ENCODE data around the gene CNFN.

CNFN gene, protein sequence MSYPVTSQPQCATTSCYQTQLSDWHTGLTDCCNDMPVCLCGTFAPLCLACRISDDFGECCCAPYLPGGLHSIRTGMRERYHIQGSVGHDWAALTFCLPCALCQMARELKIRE

DNA sequence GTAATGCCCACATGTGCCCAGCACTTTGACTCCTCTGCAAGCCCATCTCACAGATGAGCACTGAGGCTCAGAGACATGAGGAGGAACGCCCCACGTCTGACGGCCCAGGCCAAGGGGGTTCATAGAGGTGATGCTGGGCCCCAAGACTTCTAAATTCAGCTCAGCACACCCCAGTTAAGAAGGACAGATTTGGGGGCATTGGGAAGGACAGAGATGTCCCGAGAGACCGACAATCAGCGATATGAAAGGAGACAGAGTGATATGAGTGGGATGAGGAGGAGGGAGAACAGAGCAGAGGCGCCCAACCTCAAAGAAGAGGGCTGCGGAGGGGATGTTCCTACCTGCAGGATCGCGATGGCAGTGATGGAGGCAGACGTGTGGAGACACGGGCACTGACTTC lies at the start of gene CNFN:
Gene CNFN (minus strand): TSS at position 399 of the 400 bp plus-strand sequence. CDS start 1,260 bp downstream, outside the sequence.
- no peak for DNase-seq

DNA sequence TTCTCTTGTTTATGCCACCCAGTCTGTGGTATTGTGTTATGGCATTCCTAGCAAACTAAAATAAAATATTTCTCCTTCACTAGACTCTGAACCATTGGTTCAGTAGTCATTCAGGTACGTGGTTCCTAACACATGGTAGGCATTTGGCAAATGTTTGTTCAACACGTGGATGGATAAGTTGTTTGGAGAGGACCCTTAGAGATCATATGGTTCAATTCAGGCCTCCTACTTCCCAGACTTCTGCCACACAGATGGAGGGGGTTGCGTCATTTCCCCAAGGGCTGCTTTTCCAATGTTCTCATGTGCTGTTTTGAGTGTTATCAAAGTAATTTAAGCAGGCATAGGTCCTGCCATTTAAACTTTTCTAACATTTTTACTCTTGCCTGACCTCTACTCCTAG lies 45.9 kb upstream of the CNFN start:
- DNase-seq: peak; percentile 71

GRCh38 chr19:42435316-42435715 lies 45.2 kb upstream of the CNFN start:
- DNase-seq: no peak

DNA sequence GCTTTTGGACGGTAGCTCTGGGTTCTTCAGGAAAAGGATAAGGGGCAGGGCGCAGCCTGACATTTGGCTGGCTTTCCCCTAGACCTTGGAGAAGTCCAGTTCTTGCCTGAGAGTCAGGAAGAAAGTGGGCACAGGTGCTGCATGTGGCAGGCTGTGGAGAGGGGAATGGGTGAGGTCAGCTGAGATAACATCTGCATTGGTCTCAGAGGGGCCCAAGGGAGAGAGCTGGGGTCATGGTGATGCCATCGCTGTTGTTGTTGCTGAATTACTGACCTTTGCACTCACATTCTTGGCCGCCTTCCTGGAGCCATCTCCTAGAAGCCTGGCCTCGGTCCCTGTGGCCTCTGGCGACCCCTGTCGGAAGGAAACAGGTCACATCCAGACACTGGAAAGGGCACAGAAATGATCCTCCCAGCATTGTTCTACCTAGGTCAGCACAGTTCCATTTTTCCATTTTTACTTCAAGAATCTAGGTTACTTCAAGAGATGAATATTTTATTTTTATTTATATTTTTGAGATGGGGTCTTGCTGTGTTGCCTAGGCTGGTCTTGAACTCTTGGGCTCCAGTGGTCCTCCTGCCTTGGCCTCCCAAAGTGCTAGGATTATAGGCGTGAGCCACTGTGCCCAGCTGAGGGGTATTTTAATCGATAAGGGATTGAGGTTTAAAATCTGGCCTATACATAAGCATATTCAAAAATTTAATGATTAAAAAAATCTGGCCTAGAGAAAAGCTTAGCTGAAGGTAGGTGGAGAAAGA lies 43.6 kb upstream of the CNFN start:
- DNase-seq: no peak

- no peak for DNase-seq
Observed at GRCh38 chr19:42431486-42431885, 41.4 kb upstream of the CNFN start.

GRCh38 chr19:42428676-42429075 lies 38.6 kb upstream of the CNFN start:
- no peak for DNase-seq

DNA sequence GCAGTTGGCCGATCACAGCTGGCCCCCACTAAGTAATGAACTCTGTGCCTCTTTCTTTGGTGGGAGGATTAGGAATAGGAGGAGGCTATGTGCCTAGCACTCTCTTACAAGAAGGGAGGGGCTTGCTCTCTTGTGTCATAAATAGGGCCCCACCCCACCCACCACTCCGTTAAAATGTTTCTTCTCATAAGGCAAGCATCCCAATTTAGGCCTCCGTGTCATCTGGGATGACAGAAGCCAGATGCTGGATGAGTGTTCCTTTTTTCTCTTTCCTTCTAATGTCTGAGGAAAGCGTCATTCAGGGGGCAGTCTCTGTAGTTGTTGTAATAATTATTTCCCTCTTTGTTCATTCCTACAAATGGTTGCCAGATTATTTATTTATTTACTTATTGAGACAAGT lies 37.2 kb upstream of the CNFN start, which contains the start of gene LIPE:
Gene LIPE (minus strand): TSS at position 76 of the 400 bp plus-strand sequence. CDS start 239 bp downstream, outside the sequence.
- no peak for DNase-seq

GRCh38 chr19:42426643-42427042 lies 36.5 kb upstream of the CNFN start:
- no peak for DNase-seq

- DNase-seq: no peak
Observed at GRCh38 chr19:42424712-42425131, 34.6 kb upstream of the CNFN start.

- DNase-seq: no peak
Observed at GRCh38 chr19:42424345-42424707, 34.2 kb upstream of the CNFN start.

- peak; percentile 86 for DNase-seq
Observed at GRCh38 chr19:42423462-42424344, 33.6 kb upstream of the CNFN start.

GRCh38 chr19:42422901-42423461 lies 32.9 kb upstream of the CNFN start:
- DNase-seq: peak; percentile 70

- peak; percentile 45 for DNase-seq
Observed at GRCh38 chr19:42422092-42422900, 32.2 kb upstream of the CNFN start.

- DNase-seq: no peak
Observed at GRCh38 chr19:42421591-42422031, 31.5 kb upstream of the CNFN start.

- DNase-seq: no peak
Observed at GRCh38 chr19:42421101-42421500, 31.0 kb upstream of the CNFN start.

DNA sequence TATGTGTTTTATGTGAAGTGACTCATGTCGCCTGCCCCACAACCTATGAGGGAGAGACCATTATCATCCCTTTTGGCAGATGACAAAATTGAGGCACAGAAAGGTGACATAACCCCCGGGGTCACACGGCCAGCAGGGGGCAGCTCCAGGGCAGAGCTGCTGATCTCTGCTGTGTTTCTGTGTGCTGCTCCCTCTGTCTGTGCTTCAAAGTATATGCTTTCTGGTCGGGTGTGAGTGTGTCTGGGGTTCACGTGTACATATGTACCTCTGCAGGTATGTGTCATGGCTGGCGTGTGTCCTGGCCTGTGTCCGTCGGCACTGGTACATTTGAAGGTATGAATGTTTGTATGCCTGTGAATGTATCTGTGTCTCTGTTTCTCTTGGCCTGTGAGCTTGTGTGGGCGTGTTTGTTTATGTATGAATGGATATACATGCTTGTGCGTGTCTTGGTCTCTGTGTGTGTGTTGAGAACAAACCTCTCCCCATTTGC lies 30.0 kb upstream of the CNFN start:
- no peak for DNase-seq

GRCh38 chr19:42419309-42419708 lies 29.2 kb upstream of the CNFN start:
- DNase-seq: no peak

DNA sequence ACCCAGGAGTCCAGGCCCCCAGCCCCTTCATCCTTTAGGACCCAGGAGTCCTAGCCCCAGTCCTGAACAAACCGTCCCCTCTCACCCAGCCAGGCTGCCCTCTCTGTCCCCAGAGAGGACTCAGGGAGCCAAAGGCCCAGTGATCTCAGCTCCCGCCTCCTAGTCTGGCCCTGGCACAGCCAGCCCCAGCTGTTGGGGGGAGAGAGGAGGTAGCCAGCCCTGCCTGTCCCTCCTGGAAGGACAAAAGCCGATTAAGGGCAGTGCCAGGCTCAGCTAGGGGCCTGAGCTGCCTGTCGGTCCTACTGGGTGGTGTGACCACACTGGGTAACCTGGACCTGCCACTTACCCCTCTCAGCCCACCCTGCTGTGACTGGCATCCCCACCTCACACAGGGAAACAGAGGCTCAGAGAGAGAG lies 22.6 kb upstream of the CNFN start:
- DNase-seq: no peak

DNA sequence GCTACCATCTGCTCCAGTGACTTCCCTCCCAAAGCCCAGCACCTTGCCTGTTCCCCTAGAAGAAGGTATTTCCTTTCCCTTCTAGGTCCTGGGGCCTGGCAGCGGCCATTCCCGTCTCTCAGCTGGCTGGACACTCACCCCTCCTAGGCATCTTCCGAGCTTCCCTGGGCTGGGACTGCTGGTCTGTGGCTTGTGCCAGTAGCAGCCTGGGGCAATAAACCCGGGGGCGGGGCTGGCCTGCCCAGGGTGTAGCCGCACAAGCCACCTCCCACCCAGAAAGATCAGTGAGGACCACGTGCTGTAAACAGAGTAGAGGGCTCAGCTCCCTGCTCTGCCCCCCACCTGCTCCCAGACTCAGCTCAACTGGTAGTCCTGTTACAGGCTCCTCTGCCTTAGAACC lies 22.1 kb upstream of the CNFN start:
- no peak for DNase-seq

GRCh38 chr19:42411581-42412178 lies 21.6 kb upstream of the CNFN start:
- no peak for DNase-seq

- DNase-seq: no peak
Observed at GRCh38 chr19:42410371-42410770, 20.3 kb upstream of the CNFN start.

- DNase-seq: no peak
Observed at GRCh38 chr19:42409477-42409876, 19.4 kb upstream of the CNFN start.
